ENCODE data around the gene CORT. TPM values are rescaled to one million over a fixed set of nuclear protein-coding genes. Genes with fewer than 3 reads are reported as not detected.
"Not testable (repeated sequence)": the region's sequence is repeated elsewhere in the genome, so short reads cannot be mapped to it uniquely, and the experiment has no call there.

CORT gene
- total and polyA plus RNA-seq, 4 donors = 0.50 to 4.2 (median 2.2) TPM

GRCh38 chr1:10471411-10472219 is 21.8 kb downstream of the CORT start:
- no peak for DNase-seq (ENCODE audit: low read depth in 4 of 6, low spot score in 6 of 6)
- WGBS (ENCODE audit: insufficient coverage) = 0% methylated on average over 19 of the region's 23 CpGs
- Histone ChIP-seq H3K4me1 (ENCODE audit: control insufficient read depth, insufficient read depth, low read length) (peaks cover 28% of the 10 kb centered on the region), H3K9me3 (ENCODE audit: control insufficient read depth, insufficient read depth, low read length) (no peaks in the 10 kb centered on the region), H3K27me3 (ENCODE audit: control insufficient read depth, insufficient read depth, low read length) (no peaks in the 10 kb centered on the region), H3K27ac (ENCODE audit: low read depth, low read length) (peak overlapping the region; percentile 57), H3K36me3 (ENCODE audit: control insufficient read depth, insufficient read depth, low read length) (peaks cover 22% of the 10 kb centered on the region), H3K4me3 (ENCODE audit: low read depth, low read length) (peak overlapping the region; percentile 95)

- peak within 1 kb of the TSS; percentile 57 for H3K27ac ChIP-seq (ENCODE audit: low read depth, low read length)
Observed at GRCh38 chr1:10472220-10473144, 22.7 kb downstream of the CORT start, which contains the start of gene DFFA. Gene DFFA, minus strand, starts transcription at chr1:10472529. Its CDS starts 71 bp downstream, at chr1:10472458.

GRCh38 chr1:10473145-10473765 is 23.4 kb downstream of the CORT start:
- 90% methylated on average over 17 of the region's 23 CpGs for WGBS (ENCODE audit: insufficient coverage)
- H3K4me1 ChIP-seq (ENCODE audit: control insufficient read depth, insufficient read depth, low read length) = peaks cover 29% of the 10 kb centered on the region
- H3K9me3 ChIP-seq (ENCODE audit: control insufficient read depth, insufficient read depth, low read length) = no peaks in the 10 kb centered on the region
- no peak overlapping the region for H3K27ac ChIP-seq (ENCODE audit: low read depth, low read length)
- peaks cover 11% of the 10 kb centered on the region for H3K36me3 ChIP-seq (ENCODE audit: control insufficient read depth, insufficient read depth, low read length)
- no peak overlapping the region for H3K4me3 ChIP-seq (ENCODE audit: low read depth, low read length)
- H3K27me3 ChIP-seq (ENCODE audit: control insufficient read depth, insufficient read depth, low read length) = no peaks in the 10 kb centered on the region
- no peak for DNase-seq (ENCODE audit: low read depth in 4 of 6, low spot score in 6 of 6)

More at GRCh38 chr1:10472220-10473144, 22.7 kb downstream of the CORT start, which contains the start of gene DFFA:
- H3K27me3 ChIP-seq (ENCODE audit: control insufficient read depth, insufficient read depth, low read length) = no peaks in the 10 kb centered on the region
- H3K36me3 ChIP-seq (ENCODE audit: control insufficient read depth, insufficient read depth, low read length) = peaks cover 17% of the 10 kb centered on the region
- peaks cover 29% of the 10 kb centered on the region for H3K4me1 ChIP-seq (ENCODE audit: control insufficient read depth, insufficient read depth, low read length)
- peak within 1 kb of the TSS; percentile 95 for H3K4me3 ChIP-seq (ENCODE audit: low read depth, low read length)
- peak; percentile 89 to 99 (median 93) for DNase-seq (ENCODE audit: low read depth in 4 of 6, low spot score in 6 of 6)
- WGBS (ENCODE audit: insufficient coverage) = 0% methylated on average over 49 of the region's 59 CpGs
- H3K9me3 ChIP-seq (ENCODE audit: control insufficient read depth, insufficient read depth, low read length) = no peaks in the 10 kb centered on the region

GRCh38 chr1:10474309-10474612 is 24.4 kb downstream of the CORT start:
- peaks cover 29% of the 10 kb centered on the region for H3K4me1 ChIP-seq (ENCODE audit: control insufficient read depth, insufficient read depth, low read length)
- H3K4me3 ChIP-seq (ENCODE audit: low read depth, low read length) = peak overlapping the region; percentile 74
- H3K27me3 ChIP-seq (ENCODE audit: control insufficient read depth, insufficient read depth, low read length); H3K27ac ChIP-seq (ENCODE audit: low read depth, low read length); H3K9me3 ChIP-seq (ENCODE audit: control insufficient read depth, insufficient read depth, low read length); DNase-seq (ENCODE audit: low read depth in 4 of 6, low spot score in 6 of 6); H3K36me3 ChIP-seq (ENCODE audit: control insufficient read depth, insufficient read depth, low read length): not testable (repeated sequence)
- 85% methylated on average over 7 of the region's 10 CpGs for WGBS (ENCODE audit: insufficient coverage)

- Histone ChIP-seq H3K9me3 (ENCODE audit: control insufficient read depth, insufficient read depth, low read length) (no peaks in the 10 kb centered on the region), H3K36me3 (ENCODE audit: control insufficient read depth, insufficient read depth, low read length) (peaks cover 4% of the 10 kb centered on the region), H3K4me3 (ENCODE audit: low read depth, low read length) (peak within 1 kb of the TSS; percentile 74), H3K27ac (ENCODE audit: low read depth, low read length) (peak within 1 kb of the TSS; percentile 71), H3K27me3 (ENCODE audit: control insufficient read depth, insufficient read depth, low read length) (no peaks in the 10 kb centered on the region), H3K4me1 (ENCODE audit: control insufficient read depth, insufficient read depth, low read length) (peaks cover 29% of the 10 kb centered on the region)
- 20% methylated on average over 30 of the region's 50 CpGs for WGBS (ENCODE audit: insufficient coverage)
- peak; percentile 38 to 97 (median 77) for DNase-seq (ENCODE audit: low read depth in 4 of 6, low spot score in 6 of 6)
Observed at GRCh38 chr1:10474613-10475507, 25.0 kb downstream of the CORT start, which contains the start of gene PEX14. Gene PEX14, plus strand, starts transcription at chr1:10474950. Its CDS starts 17 bp downstream, at chr1:10474967.

- H3K9me3 ChIP-seq (ENCODE audit: control insufficient read depth, insufficient read depth, low read length) = no peaks in the 10 kb centered on the region
- peaks cover 4% of the 10 kb centered on the region for H3K36me3 ChIP-seq (ENCODE audit: control insufficient read depth, insufficient read depth, low read length)
- H3K27me3 ChIP-seq (ENCODE audit: control insufficient read depth, insufficient read depth, low read length) = no peaks in the 10 kb centered on the region
- WGBS (ENCODE audit: insufficient coverage) = 2% methylated on average over 4 of the region's 13 CpGs
- no peak for DNase-seq (ENCODE audit: low read depth in 4 of 6, low spot score in 6 of 6)
- peak overlapping the region; percentile 71 for H3K27ac ChIP-seq (ENCODE audit: low read depth, low read length)
- peaks cover 29% of the 10 kb centered on the region for H3K4me1 ChIP-seq (ENCODE audit: control insufficient read depth, insufficient read depth, low read length)
- peak overlapping the region; percentile 74 for H3K4me3 ChIP-seq (ENCODE audit: low read depth, low read length)
Observed at GRCh38 chr1:10475510-10475909, 25.7 kb downstream of the CORT start.

GRCh38 chr1:10479296-10479695 is 29.5 kb downstream of the CORT start:
- 91% methylated on average over 4 of the region's 8 CpGs for WGBS (ENCODE audit: insufficient coverage)
- Histone ChIP-seq H3K27me3 (ENCODE audit: control insufficient read depth, insufficient read depth, low read length) (no peaks in the 10 kb centered on the region), H3K36me3 (ENCODE audit: control insufficient read depth, insufficient read depth, low read length) (peaks cover 4% of the 10 kb centered on the region), H3K27ac (ENCODE audit: low read depth, low read length) (no peak overlapping the region), H3K9me3 (ENCODE audit: control insufficient read depth, insufficient read depth, low read length) (no peaks in the 10 kb centered on the region), H3K4me3 (ENCODE audit: low read depth, low read length) (no peak overlapping the region), H3K4me1 (ENCODE audit: control insufficient read depth, insufficient read depth, low read length) (peaks cover 17% of the 10 kb centered on the region)
- no peak for DNase-seq (ENCODE audit: low read depth in 4 of 6, low spot score in 6 of 6)

- peaks cover 4% of the 10 kb centered on the region for H3K36me3 ChIP-seq (ENCODE audit: control insufficient read depth, insufficient read depth, low read length)
- no peaks in the 10 kb centered on the region for H3K27me3 ChIP-seq (ENCODE audit: control insufficient read depth, insufficient read depth, low read length)
- peaks cover 8% of the 10 kb centered on the region for H3K4me1 ChIP-seq (ENCODE audit: control insufficient read depth, insufficient read depth, low read length)
- H3K27ac ChIP-seq (ENCODE audit: low read depth, low read length) = no peak overlapping the region
- no peaks in the 10 kb centered on the region for H3K9me3 ChIP-seq (ENCODE audit: control insufficient read depth, insufficient read depth, low read length)
- 100% methylated on average over 1 of the region's 2 CpGs for WGBS (ENCODE audit: insufficient coverage)
- H3K4me3 ChIP-seq (ENCODE audit: low read depth, low read length) = no peak overlapping the region
- DNase-seq (ENCODE audit: low read depth in 4 of 6, low spot score in 6 of 6) = no peak
Observed at GRCh38 chr1:10480614-10481013, 30.8 kb downstream of the CORT start.
